Measurements from ENCODE around the gene KCNE3.

The KCNE3 gene

DNA sequence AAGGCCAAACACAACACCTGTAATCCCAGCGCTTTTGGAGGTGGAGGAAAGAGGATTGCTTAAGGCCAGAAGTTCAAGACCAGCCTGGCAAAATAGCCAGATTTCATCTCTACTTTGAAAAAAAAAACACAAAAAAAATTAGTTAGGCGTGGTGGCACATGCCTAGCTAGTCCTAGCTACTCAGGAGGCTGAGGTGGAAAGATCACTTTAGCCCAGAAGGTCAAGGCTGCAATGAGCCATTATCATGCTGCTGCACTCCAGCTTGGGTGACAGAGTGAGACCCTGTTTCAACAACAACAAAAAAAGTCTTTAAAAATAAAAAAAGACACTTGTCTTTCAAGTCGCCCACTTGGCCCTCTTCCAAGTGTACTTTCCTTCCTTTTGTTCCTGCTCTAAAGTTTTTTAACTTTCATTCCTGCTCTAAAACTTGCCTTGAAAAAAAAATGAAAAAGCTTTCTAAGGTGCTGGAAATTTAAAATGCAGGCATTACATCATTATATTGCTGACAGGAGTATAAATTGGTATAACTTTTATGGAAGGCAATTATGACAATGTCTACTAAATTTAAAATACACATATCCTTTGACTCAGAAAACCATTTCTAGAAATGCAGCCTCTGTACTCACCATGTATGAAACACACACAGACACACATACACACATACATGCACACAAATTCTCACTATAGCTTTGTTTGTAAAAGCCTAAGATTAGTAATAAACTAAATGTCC lies 13.5 kb upstream of the KCNE3 start:
- no peak overlapping the region for H3K4me3 ChIP-seq (ENCODE audit: low read depth, low read length)
- TF ChIP-seq, protein P1, sequence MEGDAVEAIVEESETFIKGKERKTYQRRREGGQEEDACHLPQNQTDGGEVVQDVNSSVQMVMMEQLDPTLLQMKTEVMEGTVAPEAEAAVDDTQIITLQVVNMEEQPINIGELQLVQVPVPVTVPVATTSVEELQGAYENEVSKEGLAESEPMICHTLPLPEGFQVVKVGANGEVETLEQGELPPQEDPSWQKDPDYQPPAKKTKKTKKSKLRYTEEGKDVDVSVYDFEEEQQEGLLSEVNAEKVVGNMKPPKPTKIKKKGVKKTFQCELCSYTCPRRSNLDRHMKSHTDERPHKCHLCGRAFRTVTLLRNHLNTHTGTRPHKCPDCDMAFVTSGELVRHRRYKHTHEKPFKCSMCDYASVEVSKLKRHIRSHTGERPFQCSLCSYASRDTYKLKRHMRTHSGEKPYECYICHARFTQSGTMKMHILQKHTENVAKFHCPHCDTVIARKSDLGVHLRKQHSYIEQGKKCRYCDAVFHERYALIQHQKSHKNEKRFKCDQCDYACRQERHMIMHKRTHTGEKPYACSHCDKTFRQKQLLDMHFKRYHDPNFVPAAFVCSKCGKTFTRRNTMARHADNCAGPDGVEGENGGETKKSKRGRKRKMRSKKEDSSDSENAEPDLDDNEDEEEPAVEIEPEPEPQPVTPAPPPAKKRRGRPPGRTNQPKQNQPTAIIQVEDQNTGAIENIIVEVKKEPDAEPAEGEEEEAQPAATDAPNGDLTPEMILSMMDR (IDR thresholded peaks at IDR 0.05; ENCODE audit: low read depth, low read length) = no peak
- DNase-seq (ENCODE audit: low read depth, low spot score) = no peak
- in situ Hi-C loops (cut with HindIII; ENCODE audit: low sequenced_read_pairs) = no loop called here

DNA sequence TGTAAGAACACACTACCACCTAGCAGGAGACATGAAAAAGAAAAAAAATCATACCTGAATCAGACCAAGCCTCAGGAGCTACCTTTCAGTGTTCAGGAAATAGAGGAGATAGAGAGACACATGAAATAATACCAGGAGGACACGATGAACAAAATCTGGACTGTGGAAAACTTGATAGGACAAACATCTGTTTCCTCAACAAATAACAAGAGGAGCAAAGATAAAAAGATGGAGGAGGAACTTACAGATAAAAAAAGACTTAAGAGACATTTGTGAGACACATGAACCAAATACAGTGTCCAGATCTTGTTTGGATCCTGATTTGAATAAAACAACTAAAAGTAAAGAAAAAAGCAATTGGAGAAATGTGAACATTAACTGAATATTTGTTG lies 12.4 kb upstream of the KCNE3 start:
- TF ChIP-seq, protein P1 (IDR thresholded peaks at IDR 0.05; ENCODE audit: low read depth, low read length) = no peak
- in situ Hi-C loops (cut with HindIII; ENCODE audit: low sequenced_read_pairs) = no loop called here
- DNase-seq (ENCODE audit: low read depth, low spot score) = no peak
- no peak overlapping the region for H3K4me3 ChIP-seq (ENCODE audit: low read depth, low read length)

DNA sequence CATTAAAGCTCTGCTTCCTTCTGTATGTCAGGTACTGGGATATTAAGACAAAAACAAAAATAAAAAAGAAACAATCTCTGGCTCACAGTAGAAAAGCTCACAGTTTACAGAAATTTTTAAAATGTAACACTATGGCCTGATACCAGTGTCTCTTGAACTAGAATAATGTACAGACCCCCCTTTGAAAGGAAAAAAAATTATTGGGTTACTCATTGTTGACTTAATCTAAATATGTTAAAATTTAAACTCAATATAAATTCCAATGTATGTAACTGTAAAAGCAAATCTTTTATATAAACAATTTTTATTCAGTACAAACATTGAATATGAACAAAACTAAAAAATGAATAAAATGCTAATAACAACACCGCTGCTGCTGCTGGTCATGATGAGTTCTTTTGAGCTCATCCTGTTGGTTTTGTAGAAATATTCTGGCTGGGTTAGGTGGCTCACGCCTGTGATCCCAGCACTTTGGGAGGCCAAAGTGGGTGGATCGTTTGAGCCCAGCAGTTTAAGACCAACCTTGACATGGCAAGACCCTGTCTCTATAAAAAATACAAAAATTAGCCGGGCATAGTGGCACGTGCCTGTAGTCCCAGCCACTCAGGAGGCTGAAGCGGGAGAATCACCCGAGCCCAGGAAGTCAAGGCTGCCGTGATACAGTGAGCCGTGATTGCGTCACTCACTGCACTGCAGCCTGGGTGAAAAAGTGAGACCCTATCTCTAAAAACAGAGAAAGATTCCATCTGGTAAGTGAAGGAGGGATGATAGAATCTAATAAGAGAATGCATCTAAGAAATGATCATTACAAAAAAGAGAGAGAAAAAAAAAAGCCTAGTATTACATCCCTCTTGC lies 11.8 kb upstream of the KCNE3 start:
- TF ChIP-seq, protein P1 (IDR thresholded peaks at IDR 0.05; ENCODE audit: low read depth, low read length) = no peak
- DNase-seq (ENCODE audit: low read depth, low spot score) = no peak
- in situ Hi-C loops (cut with HindIII; ENCODE audit: low sequenced_read_pairs) = no loop called here
- no peak overlapping the region for H3K4me3 ChIP-seq (ENCODE audit: low read depth, low read length)

DNA sequence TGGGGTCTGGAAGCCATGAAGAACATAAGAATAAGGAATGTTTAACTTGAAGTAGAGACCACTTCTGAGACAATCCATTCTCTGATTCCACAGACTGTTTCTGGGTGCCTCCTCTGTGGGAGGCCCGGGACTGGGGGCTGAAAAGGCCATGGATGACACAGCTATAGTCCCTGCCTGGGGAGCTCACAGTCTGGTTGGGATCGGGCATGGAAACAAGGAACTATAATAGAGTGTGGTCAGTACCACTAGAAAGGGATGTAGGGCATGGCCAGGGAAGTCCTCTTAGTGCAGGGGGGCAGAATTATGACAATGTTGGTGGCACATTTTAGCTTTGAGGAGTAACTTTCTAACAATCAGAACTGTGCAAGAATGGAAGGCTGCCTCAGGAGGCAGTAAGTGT lies 9.2 kb upstream of the KCNE3 start:
- in situ Hi-C loops (cut with HindIII; ENCODE audit: low sequenced_read_pairs) = no loop called here

DNA sequence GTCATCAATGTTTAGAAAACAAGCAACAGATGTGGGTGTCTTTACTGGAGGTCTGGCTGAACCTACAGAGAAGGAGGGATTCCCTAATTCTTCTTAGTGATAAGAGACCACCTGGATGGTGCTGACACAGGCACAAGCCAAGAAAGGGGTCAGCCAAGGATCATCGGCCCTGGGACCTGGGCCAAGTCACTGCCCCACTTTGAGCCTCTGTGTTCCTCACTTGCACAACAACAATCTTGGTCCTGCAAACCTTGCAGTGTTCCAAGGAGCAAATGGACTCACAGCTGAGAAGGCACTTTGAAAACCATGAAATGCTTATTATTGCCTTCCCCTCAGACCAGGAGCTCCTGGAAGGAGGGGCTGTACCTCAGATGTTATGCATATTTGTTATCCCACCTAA lies 7.0 kb upstream of the KCNE3 start:
- DNase-seq (ENCODE audit: low read depth, low spot score) = no peak
- in situ Hi-C loops (cut with HindIII; ENCODE audit: low sequenced_read_pairs) = no loop called here
- TF ChIP-seq, protein P1 (IDR thresholded peaks at IDR 0.05; ENCODE audit: low read depth, low read length) = no peak
- no peak overlapping the region for H3K4me3 ChIP-seq (ENCODE audit: low read depth, low read length)

More for the DNA sequence above, 9.2 kb upstream of the KCNE3 start:
- DNase-seq (ENCODE audit: low read depth, low spot score) = no peak
- no peak overlapping the region for H3K4me3 ChIP-seq (ENCODE audit: low read depth, low read length)
- TF ChIP-seq, protein P1 (IDR thresholded peaks at IDR 0.05; ENCODE audit: low read depth, low read length) = no peak

DNA sequence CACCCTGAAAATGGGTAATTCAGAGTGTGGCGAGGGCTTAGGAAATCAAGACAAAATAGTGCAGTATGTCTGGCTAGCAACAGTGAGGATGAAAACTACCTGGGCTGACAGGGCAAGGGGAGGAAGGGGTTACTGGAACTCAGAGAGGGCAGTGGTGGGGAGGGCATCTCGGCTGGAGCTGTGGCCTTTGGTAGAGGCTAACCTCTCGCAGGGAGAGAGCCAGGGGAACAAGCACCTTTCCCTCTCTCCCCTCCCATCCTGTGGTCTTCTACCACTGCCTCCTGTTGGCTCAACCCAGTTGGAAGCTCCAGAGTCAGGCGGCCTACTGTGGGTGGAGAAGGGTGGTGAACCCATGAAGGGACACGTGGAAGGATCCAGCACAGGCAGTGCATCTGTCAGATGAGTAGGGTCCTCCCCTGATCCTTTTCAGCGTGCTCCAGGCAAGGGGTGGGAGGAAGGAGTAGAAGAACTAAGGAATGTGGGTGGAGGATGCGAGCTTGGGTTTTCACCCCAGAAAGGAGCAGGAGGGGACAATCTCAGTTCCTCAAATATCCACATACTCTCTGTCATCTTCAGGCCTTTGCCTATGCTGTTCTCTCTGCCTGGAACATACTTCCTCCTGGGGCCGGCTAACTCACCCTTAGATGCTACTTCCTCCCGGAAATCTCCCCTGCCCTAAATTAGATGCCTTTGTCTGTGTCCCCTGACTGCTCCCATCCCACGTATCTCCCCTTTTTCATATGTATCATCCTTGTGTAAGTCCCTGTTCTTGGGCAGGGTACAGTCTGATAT lies 6.2 kb upstream of the KCNE3 start:
- no peak overlapping the region for H3K4me3 ChIP-seq (ENCODE audit: low read depth, low read length)
- in situ Hi-C loops (cut with HindIII; ENCODE audit: low sequenced_read_pairs) = no loop called here
- no peak for DNase-seq (ENCODE audit: low read depth, low spot score)
- TF ChIP-seq, protein P1 (IDR thresholded peaks at IDR 0.05; ENCODE audit: low read depth, low read length) = no peak

All from astrocyte of the spinal cord (primary cell).